ENCODE data around the gene VSIG8. TPM values are rescaled to one million over a fixed set of nuclear protein-coding genes. Genes with fewer than 3 reads are reported as not detected.

The VSIG8 gene
- total and polyA plus RNA-seq, 4 donors = 0.21 to 0.56 TPM; not detected in 2

GRCh38 chr1:159868766-159869165 lies 6.3 kb upstream of the VSIG8 start:
- WGBS, 2 donors = 57 to 82% methylated on average over 3 of the region's 3 CpGs
- ATAC-seq (ENCODE audit: low FRiP score) (no peak), DNase-seq (no peak)
- H3K27ac ChIP-seq (ENCODE audit: low read depth in 1 of 2, low read length in 2 of 2) = no peak overlapping the region
- H3K36me3 ChIP-seq (ENCODE audit: control insufficient read depth in 1 of 2, insufficient read depth in 2 of 2, low read length in 1 of 2) = no peaks in the 10 kb centered on the region
- no peaks in the 10 kb centered on the region for H3K4me1 ChIP-seq (ENCODE audit: control insufficient read depth in 1 of 2, insufficient read depth in 2 of 2, low read length in 2 of 2)
- no peaks in the 10 kb centered on the region for H3K27me3 ChIP-seq (ENCODE audit: control insufficient read depth in 1 of 2, insufficient read depth in 2 of 2, low read length in 1 of 2)
- intact Hi-C loops (cut with DNase I) = no loop called here
- no peaks in the 10 kb centered on the region for H3K9me3 ChIP-seq (ENCODE audit: control insufficient read depth, low read length)
- no peak overlapping the region for H3K4me3 ChIP-seq (ENCODE audit: low read length in 2 of 2)

GRCh38 chr1:159867664-159868026 lies 5.2 kb upstream of the VSIG8 start:
- H3K4me1 ChIP-seq (ENCODE audit: control insufficient read depth in 1 of 2, insufficient read depth in 2 of 2, low read length in 2 of 2) = no peaks in the 10 kb centered on the region
- ATAC-seq (ENCODE audit: low FRiP score) = no peak
- no peak overlapping the region for H3K27ac ChIP-seq (ENCODE audit: low read depth in 1 of 2, low read length in 2 of 2)
- no peaks in the 10 kb centered on the region for H3K9me3 ChIP-seq (ENCODE audit: control insufficient read depth, low read length)
- H3K4me3 ChIP-seq (ENCODE audit: low read length in 2 of 2) = no peak overlapping the region
- H3K27me3 ChIP-seq (ENCODE audit: control insufficient read depth in 1 of 2, insufficient read depth in 2 of 2, low read length in 1 of 2) = no peaks in the 10 kb centered on the region
- DNase-seq = no peak
- WGBS, 2 donors = 23 to 28% methylated on average over 9 of the region's 9 CpGs
- no peaks in the 10 kb centered on the region for H3K36me3 ChIP-seq (ENCODE audit: control insufficient read depth in 1 of 2, insufficient read depth in 2 of 2, low read length in 1 of 2)
- intact Hi-C loops (cut with DNase I) = no loop called here

GRCh38 chr1:159866905-159867663 lies 4.6 kb upstream of the VSIG8 start:
- Histone ChIP-seq H3K4me3 (ENCODE audit: low read length in 2 of 2) (no peak overlapping the region), H3K9me3 (ENCODE audit: control insufficient read depth, low read length) (no peaks in the 10 kb centered on the region), H3K36me3 (ENCODE audit: control insufficient read depth in 1 of 2, insufficient read depth in 2 of 2, low read length in 1 of 2) (no peaks in the 10 kb centered on the region), H3K27me3 (ENCODE audit: control insufficient read depth in 1 of 2, insufficient read depth in 2 of 2, low read length in 1 of 2) (no peaks in the 10 kb centered on the region), H3K27ac (ENCODE audit: low read depth in 1 of 2, low read length in 2 of 2) (no peak overlapping the region), H3K4me1 (ENCODE audit: control insufficient read depth in 1 of 2, insufficient read depth in 2 of 2, low read length in 2 of 2) (no peaks in the 10 kb centered on the region)
- no peak for ATAC-seq (ENCODE audit: low FRiP score)
- no peak for DNase-seq
- intact Hi-C loops (cut with DNase I) = no loop called here
- WGBS, 2 donors = 69 to 71% methylated on average over 14 of the region's 14 CpGs

- DNase-seq (no peak), ATAC-seq (ENCODE audit: low FRiP score) (no peak)
- 7 to 29% methylated on average over 1 of the region's 1 CpG for WGBS, 2 donors
- Histone ChIP-seq H3K9me3 (ENCODE audit: control insufficient read depth, low read length) (no peaks in the 10 kb centered on the region), H3K27ac (ENCODE audit: low read depth in 1 of 2, low read length in 2 of 2) (no peak overlapping the region), H3K36me3 (ENCODE audit: control insufficient read depth in 1 of 2, insufficient read depth in 2 of 2, low read length in 1 of 2) (no peaks in the 10 kb centered on the region), H3K27me3 (ENCODE audit: control insufficient read depth in 1 of 2, insufficient read depth in 2 of 2, low read length in 1 of 2) (no peaks in the 10 kb centered on the region), H3K4me1 (ENCODE audit: control insufficient read depth in 1 of 2, insufficient read depth in 2 of 2, low read length in 2 of 2) (no peaks in the 10 kb centered on the region), H3K4me3 (ENCODE audit: low read length in 2 of 2) (no peak overlapping the region)
- intact Hi-C loops (cut with DNase I) = no loop called here
Observed at GRCh38 chr1:159866066-159866465, 3.6 kb upstream of the VSIG8 start.

- no peak overlapping the region for H3K27ac ChIP-seq (ENCODE audit: low read depth in 1 of 2, low read length in 2 of 2)
- intact Hi-C loops (cut with DNase I) = no loop called here
- no peaks in the 10 kb centered on the region for H3K4me1 ChIP-seq (ENCODE audit: control insufficient read depth in 1 of 2, insufficient read depth in 2 of 2, low read length in 2 of 2)
- H3K36me3 ChIP-seq (ENCODE audit: control insufficient read depth in 1 of 2, insufficient read depth in 2 of 2, low read length in 1 of 2) = no peaks in the 10 kb centered on the region
- DNase-seq = no peak
- no peaks in the 10 kb centered on the region for H3K9me3 ChIP-seq (ENCODE audit: control insufficient read depth, low read length)
- H3K27me3 ChIP-seq (ENCODE audit: control insufficient read depth in 1 of 2, insufficient read depth in 2 of 2, low read length in 1 of 2) = no peaks in the 10 kb centered on the region
- ATAC-seq (ENCODE audit: low FRiP score) = no peak
- no peak overlapping the region for H3K4me3 ChIP-seq (ENCODE audit: low read length in 2 of 2)
- 87 to 90% methylated on average over 2 of the region's 2 CpGs for WGBS, 2 donors
Observed at GRCh38 chr1:159864262-159864661, 1.8 kb upstream of the VSIG8 start.

- ATAC-seq (ENCODE audit: low FRiP score) (no peak), DNase-seq (no peak)
- no peak overlapping the region for H3K27ac ChIP-seq (ENCODE audit: low read depth in 1 of 2, low read length in 2 of 2)
- no peaks in the 10 kb centered on the region for H3K27me3 ChIP-seq (ENCODE audit: control insufficient read depth in 1 of 2, insufficient read depth in 2 of 2, low read length in 1 of 2)
- H3K9me3 ChIP-seq (ENCODE audit: control insufficient read depth, low read length) = no peaks in the 10 kb centered on the region
- no peak overlapping the region for H3K4me3 ChIP-seq (ENCODE audit: low read length in 2 of 2)
- no peaks in the 10 kb centered on the region for H3K4me1 ChIP-seq (ENCODE audit: control insufficient read depth in 1 of 2, insufficient read depth in 2 of 2, low read length in 2 of 2)
- intact Hi-C loops (cut with DNase I) = no loop called here
- WGBS, 2 donors = 78 to 80% methylated on average over 5 of the region's 5 CpGs
- no peaks in the 10 kb centered on the region for H3K36me3 ChIP-seq (ENCODE audit: control insufficient read depth in 1 of 2, insufficient read depth in 2 of 2, low read length in 1 of 2)
Observed at GRCh38 chr1:159862031-159862430, 426 bp downstream of the VSIG8 start.

GRCh38 chr1:159861218-159861617 lies 1.2 kb downstream of the VSIG8 start:
- no peak overlapping the region for H3K27ac ChIP-seq (ENCODE audit: low read depth in 1 of 2, low read length in 2 of 2)
- no peak overlapping the region for H3K4me3 ChIP-seq (ENCODE audit: low read length in 2 of 2)
- H3K9me3 ChIP-seq (ENCODE audit: control insufficient read depth, low read length) = no peaks in the 10 kb centered on the region
- intact Hi-C loops (cut with DNase I) = no loop called here
- H3K27me3 ChIP-seq (ENCODE audit: control insufficient read depth in 1 of 2, insufficient read depth in 2 of 2, low read length in 1 of 2) = no peaks in the 10 kb centered on the region
- no peaks in the 10 kb centered on the region for H3K4me1 ChIP-seq (ENCODE audit: control insufficient read depth in 1 of 2, insufficient read depth in 2 of 2, low read length in 2 of 2)
- no peak for ATAC-seq (ENCODE audit: low FRiP score)
- WGBS, 2 donors = 72 to 81% methylated on average over 8 of the region's 8 CpGs
- no peak for DNase-seq
- H3K36me3 ChIP-seq (ENCODE audit: control insufficient read depth in 1 of 2, insufficient read depth in 2 of 2, low read length in 1 of 2) = no peaks in the 10 kb centered on the region

- Histone ChIP-seq H3K36me3 (ENCODE audit: control insufficient read depth in 1 of 2, insufficient read depth in 2 of 2, low read length in 1 of 2) (no peaks in the 10 kb centered on the region), H3K27ac (ENCODE audit: low read depth in 1 of 2, low read length in 2 of 2) (no peak overlapping the region), H3K27me3 (ENCODE audit: control insufficient read depth in 1 of 2, insufficient read depth in 2 of 2, low read length in 1 of 2) (no peaks in the 10 kb centered on the region), H3K9me3 (ENCODE audit: control insufficient read depth, low read length) (no peaks in the 10 kb centered on the region), H3K4me3 (ENCODE audit: low read length in 2 of 2) (no peak overlapping the region), H3K4me1 (ENCODE audit: control insufficient read depth in 1 of 2, insufficient read depth in 2 of 2, low read length in 2 of 2) (no peaks in the 10 kb centered on the region)
- intact Hi-C loops (cut with DNase I) = no loop called here
- DNase-seq (no peak), ATAC-seq (ENCODE audit: low FRiP score) (no peak)
- WGBS, 2 donors = 48 to 51% methylated on average over 3 of the region's 3 CpGs
Observed at GRCh38 chr1:159860456-159860855, 2.0 kb downstream of the VSIG8 start.

- Histone ChIP-seq H3K27me3 (ENCODE audit: control insufficient read depth in 1 of 2, insufficient read depth in 2 of 2, low read length in 1 of 2) (no peaks in the 10 kb centered on the region), H3K4me3 (ENCODE audit: low read length in 2 of 2) (no peak overlapping the region), H3K4me1 (ENCODE audit: control insufficient read depth in 1 of 2, insufficient read depth in 2 of 2, low read length in 2 of 2) (no peaks in the 10 kb centered on the region), H3K36me3 (ENCODE audit: control insufficient read depth in 1 of 2, insufficient read depth in 2 of 2, low read length in 1 of 2) (no peaks in the 10 kb centered on the region), H3K27ac (ENCODE audit: low read depth in 1 of 2, low read length in 2 of 2) (no peak overlapping the region), H3K9me3 (ENCODE audit: control insufficient read depth, low read length) (no peaks in the 10 kb centered on the region)
- DNase-seq = no peak
- intact Hi-C loops (cut with DNase I) = loop anchor here in 1 of 2 donors (5.0 kb wide), 1 partner anchor 63 kb away; no protein-coding TSS in a partner anchor
- WGBS, 2 donors = 76 to 81% methylated on average over 7 of the region's 7 CpGs
- no peak for ATAC-seq (ENCODE audit: low FRiP score)
Observed at GRCh38 chr1:159859767-159860322, 2.6 kb downstream of the VSIG8 start.

Data from aorta (tissue), 5 donors.